HCT116 (cell line): Measurements from ENCODE around the gene ZNF780B. TPM values are rescaled to one million over a fixed set of nuclear protein-coding genes. Genes with fewer than 3 reads are reported as not detected.

ENCODE experiments used
- ATAC-seq: fragments of 200-7000 bp; cut with Tn5 transposase; 2 replicates; pipeline ENCODE4 v1.9.1; 2020; ENCODE audit warnings: mild to moderate bottlenecking, moderate library complexity
- BruUV-seq: library from RNA; stranded (reverse); fragments of 400-500 nt; replicated peaks from 2 replicates; lab custom pipeline; 2021; lab: Mats Ljungman, UMichigan
- CTCF ChIA-PET: fragments of 300-600 bp; sonication (Branson Sonifier 250); formaldehyde crosslinking; loops from one replicate; lab custom pipeline; 2021; ENCODE audit warnings: antibody characterized with exemption; lab: Charles Lee
- POLR2A ChIA-PET: fragments of 300-600, 350-600 bp; sonication (Branson Sonifier 250); formaldehyde crosslinking; loops from one replicate; lab custom pipeline; 2021; ENCODE audit warnings: antibody characterized with exemption; lab: Charles Lee
- RAD21 ChIA-PET, 2 experiments: fragments of 300-600 bp; sonication (Branson Sonifier 250); formaldehyde crosslinking; loops; one replicate each; lab custom pipeline; 2023; ENCODE audit warnings: low total read pairs in 2 of 2; ENCODE audit not compliant: uncharacterized antibody in 2 of 2, unreplicated experiment in 2 of 2, low non-redundant PET in 1 of 2; lab: Charles Lee
- DNase-seq: peaks from one replicate; pipeline ENCODE4 v3.0.0-alpha.2; 2010; ENCODE audit warnings: low read depth, low spot score
- H2AFZ ChIP-seq: fragments of 200-600 bp; shearing (Covaris generic), sonication (generic); 2 replicates; pipeline ENCODE4 v1.6.1; 2017; ENCODE audit warnings: low read depth, mixed run types, mixed read lengths, antibody characterized with exemption, low read length; ENCODE audit not compliant: poor library complexity, severe bottlenecking
- H3K27ac ChIP-seq: 2 replicates; pipeline ENCODE4 v1.5.1; 2012; ENCODE audit warnings: low read depth, low read length
- H3K27me3 ChIP-seq: fragments of 200-600 bp; sonication (generic); 2 replicates; pipeline ENCODE4 v1.6.1; 2016; ENCODE audit warnings: mixed run types, low read length, mixed read lengths; ENCODE audit not compliant: insufficient read depth
- H3K36me3 ChIP-seq, 2 experiments: fragments of 200-500 bp in 1 of 2; fragments of 200-600 bp in 1 of 2; sonication (Bioruptor generic) in 1 of 2; sonication (generic) in 1 of 2; 2 replicates each; pipeline versions ENCODE4 v1.5.1 to v1.6.1; 2014 to 2016; ENCODE audit warnings: low read length in 2 of 2, inconsistent platforms in 1 of 2, mixed read lengths in 1 of 2, mixed run types in 1 of 2; ENCODE audit not compliant: insufficient read depth in 2 of 2, control insufficient read depth in 1 of 2
- H3K4me1 ChIP-seq, 2 experiments: fragments of 200-600 bp in 1 of 2; sonication (generic) in 1 of 2; 2 replicates each; pipeline versions ENCODE4 v1.5.1 to v1.6.1; 2012 to 2017; ENCODE audit warnings: low read length in 2 of 2, inconsistent platforms in 1 of 2, mild to moderate bottlenecking in 1 of 2, mixed read lengths in 1 of 2, mixed run types in 1 of 2, moderate library complexity in 1 of 2; ENCODE audit not compliant: insufficient read depth in 2 of 2, control insufficient read depth in 1 of 2
- H3K4me2 ChIP-seq: fragments of 200-600 bp; sonication (generic); 2 replicates; pipeline ENCODE4 v1.6.1; 2017; ENCODE audit warnings: mixed run types, low read length, mixed read lengths
- H3K4me3 ChIP-seq, 2 experiments: fragments of 200-600 bp in 1 of 2; sonication (generic) in 1 of 2; replicated peaks in 1 of 2; 2 replicates each; pipeline ENCODE4 v1.5.1; 2011 to 2016; ENCODE audit warnings: low read length in 2 of 2, control low read depth in 1 of 2, low read depth in 1 of 2, mild to moderate bottlenecking in 1 of 2, mixed read lengths in 1 of 2, mixed run types in 1 of 2
- H3K79me2 ChIP-seq: fragments of 200-600 bp; sonication (generic); 2 replicates; pipeline ENCODE4 v1.6.1; 2017; ENCODE audit warnings: mild to moderate bottlenecking, mixed run types, low read length, moderate library complexity, mixed read lengths; ENCODE audit not compliant: insufficient read depth
- H3K9ac ChIP-seq: fragments of 200-600 bp; sonication (generic); 2 replicates; pipeline ENCODE4 v1.6.1; 2016; ENCODE audit warnings: low read length, mixed read lengths
- H3K9me2 ChIP-seq: fragments of 200-600 bp; sonication (generic), shearing (Covaris generic); 2 replicates; pipeline ENCODE4 v1.6.1; 2017; ENCODE audit warnings: mixed run types, mild to moderate bottlenecking, moderate library complexity; ENCODE audit not compliant: insufficient read depth
- H3K9me3 ChIP-seq, 2 experiments: fragments of 200-500 bp in 1 of 2; fragments of 200-600 bp in 1 of 2; sonication (Bioruptor generic) in 1 of 2; sonication (generic) in 1 of 2; 2 replicates each; pipeline ENCODE4 v1.6.1; 2014 to 2017; ENCODE audit warnings: low read length in 2 of 2, mixed read lengths in 2 of 2, inconsistent platforms in 1 of 2, low read depth in 1 of 2, mild to moderate bottlenecking in 1 of 2, mixed run types in 1 of 2, moderate library complexity in 1 of 2; ENCODE audit not compliant: control insufficient read depth in 1 of 2, insufficient read depth in 1 of 2
- H4K20me1 ChIP-seq: fragments of 200-600 bp; sonication (generic), shearing (Covaris generic); 2 replicates; pipeline ENCODE4 v1.6.1; 2017; ENCODE audit warnings: mixed run types, mild to moderate bottlenecking, moderate library complexity; ENCODE audit not compliant: insufficient read depth
- CBX3 ChIP-seq: IDR thresholded peaks from 2 replicates; pipeline ENCODE4 v1.6.1; 2012; ENCODE audit warnings: low read depth
- EGR1 ChIP-seq: IDR thresholded peaks from 2 replicates; pipeline ENCODE4 v1.6.1; 2012; ENCODE audit warnings: low read depth
- ELF1 ChIP-seq: IDR thresholded peaks from 2 replicates; pipeline ENCODE4 v1.6.1; 2012; ENCODE audit warnings: low read depth, borderline replicate concordance
- EZH2 ChIP-seq: fragments of 200-600 bp; sonication (generic); IDR thresholded peaks from 2 replicates; pipeline ENCODE4 v1.6.1; 2017; ENCODE audit warnings: antibody characterized with exemption, mixed run types
- EZH2phosphoT487 ChIP-seq: fragments of 200-600 bp; IDR thresholded peaks from 2 replicates; pipeline ENCODE4 v1.6.1; 2018; ENCODE audit warnings: antibody characterized with exemption, borderline replicate concordance
- FOSL1 ChIP-seq: IDR thresholded peaks from 2 replicates; pipeline ENCODE4 v1.6.1; 2012; ENCODE audit warnings: low read depth
- POLR2AphosphoS5 ChIP-seq: IDR thresholded peaks from 2 replicates; pipeline ENCODE4 v1.6.1; 2011; ENCODE audit warnings: mild to moderate bottlenecking, low read depth, low read length, moderate library complexity
- RAD21 ChIP-seq: IDR thresholded peaks from 2 replicates; pipeline ENCODE4 v1.6.1; 2012; ENCODE audit warnings: low read depth, mild to moderate bottlenecking
- SRF ChIP-seq: IDR thresholded peaks from 2 replicates; pipeline ENCODE4 v1.6.1; 2012; ENCODE audit warnings: low read depth
- TCF7L2 ChIP-seq: IDR thresholded peaks from 2 replicates; pipeline ENCODE4 v1.7.0; 2011; ENCODE audit warnings: borderline replicate concordance, inconsistent platforms; ENCODE audit not compliant: insufficient read depth, insufficient read length; ENCODE audit errors: extremely low read depth
- YY1 ChIP-seq: IDR thresholded peaks from 2 replicates; pipeline ENCODE4 v1.6.1; 2011; ENCODE audit warnings: low read length, low read depth, moderate library complexity, mild to moderate bottlenecking; ENCODE audit not compliant: insufficient replicate concordance; ENCODE audit errors: extremely low read depth
- ZFX ChIP-seq: fragments of 450-650 bp; IDR thresholded peaks from 2 replicates; pipeline ENCODE4 v1.6.1; 2017
- ZNF274 ChIP-seq: fragments of 200-500 bp; sonication (Bioruptor generic); IDR thresholded peaks from 2 replicates; pipeline ENCODE4 v1.6.1; 2014; ENCODE audit warnings: mild to moderate bottlenecking, low read depth, low read length, inconsistent platforms
- intact Hi-C: fragments of 100-400 bp; cut with micrococcal nuclease; formaldehyde crosslinking; loops from 2 replicates; pipeline ENCODE4 v1.10.0; 2022
- total RNA-seq: library from RNA; stranded (reverse); gene quantifications from one replicate; pipeline ENCODE4 v1.2.1, GENCODE V29; 2021; ENCODE audit not compliant: unreplicated experiment
- TF ChIP-seq, protein P1 (sequence below): IDR thresholded peaks from 2 replicates; pipeline ENCODE4 v1.6.1; 2012
- TF ChIP-seq, protein P2 (sequence below): IDR thresholded peaks from 2 replicates; pipeline ENCODE4 v1.6.1; 2012

Gene ZNF780B
- total RNA-seq, 1 experiment from 2014 or later: 10.5 TPM

GRCh38 chr19:40080289-40080688, 24.3 kb upstream of the ZNF780B start (continued):
- TF ChIP-seq, protein P1, sequence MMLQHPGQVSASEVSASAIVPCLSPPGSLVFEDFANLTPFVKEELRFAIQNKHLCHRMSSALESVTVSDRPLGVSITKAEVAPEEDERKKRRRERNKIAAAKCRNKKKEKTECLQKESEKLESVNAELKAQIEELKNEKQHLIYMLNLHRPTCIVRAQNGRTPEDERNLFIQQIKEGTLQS: no peak
- TF ChIP-seq TCF7L2: no peak

- Histone ChIP-seq H3K9me2 (no peaks in the 10 kb centered on the region), H4K20me1 (no peaks in the 10 kb centered on the region), H3K4me3 (no peak overlapping the region), H3K9ac (no peak overlapping the region), H3K9me3 (peaks cover 16 to 26% of the 10 kb centered on the region in 2 experiments; a peak in 3 of 4 replicates), H3K4me1 (no peaks in the 10 kb centered on the region), H3K27me3 (no peaks in the 10 kb centered on the region), H2AFZ (no peak overlapping the region), H3K4me2 (no peak overlapping the region), H3K79me2 (no peaks in the 10 kb centered on the region), H3K27ac (no peak overlapping the region), H3K36me3 (peaks cover 39 to 76% of the 10 kb centered on the region in 2 experiments)
- CTCF ChIA-PET: no interaction called here
- POLR2A ChIA-PET: no interaction called here
- intact Hi-C loops: no loop called here
- TF ChIP-seq SRF: no peak
- no peak for TF ChIP-seq EGR1
- no peak for TF ChIP-seq TCF7L2
- TF ChIP-seq YY1: no peak
- no peak for TF ChIP-seq ZFX
- no peak for TF ChIP-seq CBX3
- TF ChIP-seq FOSL1: no peak
- TF ChIP-seq, protein P1: no peak
- TF ChIP-seq EZH2: no peak
- TF ChIP-seq ELF1: no peak
- TF ChIP-seq EZH2phosphoT487: no peak
- TF ChIP-seq, protein P2, sequence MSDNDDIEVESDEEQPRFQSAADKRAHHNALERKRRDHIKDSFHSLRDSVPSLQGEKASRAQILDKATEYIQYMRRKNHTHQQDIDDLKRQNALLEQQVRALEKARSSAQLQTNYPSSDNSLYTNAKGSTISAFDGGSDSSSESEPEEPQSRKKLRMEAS: no peak
- TF ChIP-seq POLR2AphosphoS5: no peak
- no peak for TF ChIP-seq RAD21
- TF ChIP-seq ZNF274: no peak
- ATAC-seq: no peak
- no peak for DNase-seq
- BruUV-seq: no TSS peak
- RAD21 ChIA-PET: no interaction called here
Observed at GRCh38 chr19:40078377-40078776, 22.3 kb upstream of the ZNF780B start.
